ENCODE measurements around the gene ZNF536. TPM values are rescaled to one million over a fixed set of nuclear protein-coding genes. Genes with fewer than 3 reads are reported as not detected.

ZNF536 gene
- total RNA-seq, result 39.0 TPM

GRCh38 chr19:30371960-30372824 lies at the start of gene ZNF536:
ZNF536 (plus strand) TSS chr19:30372384; CDS start chr19:30443563, 71,179 bp downstream.

